Measurements from ENCODE around the gene ZNF22.

The ZNF22 gene

DNA sequence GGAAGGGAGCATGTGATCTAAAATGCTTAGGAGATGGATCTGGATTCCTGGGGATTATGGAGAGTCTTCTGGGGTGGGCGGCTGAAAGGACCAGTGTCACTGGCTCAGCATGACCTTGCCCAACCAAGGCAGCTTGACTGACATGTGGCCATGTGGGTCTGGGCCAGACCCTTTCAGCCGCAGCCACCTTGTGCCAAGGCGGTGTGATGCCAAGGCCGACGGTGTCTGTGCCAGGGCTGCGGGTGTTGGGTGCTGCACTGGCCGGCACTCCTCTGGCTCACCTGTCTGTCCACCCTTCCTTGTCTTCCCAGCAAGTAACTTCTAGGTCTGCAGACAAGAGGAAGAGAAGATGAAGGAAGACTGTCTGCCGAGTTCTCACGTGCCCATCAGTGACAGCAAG lies 30.9 kb upstream of the ZNF22 start:
- no peak overlapping the region for H3K4me3 ChIP-seq (ENCODE audit: low read depth, low read length)
- TF ChIP-seq CTCF (IDR thresholded peaks at IDR 0.05; ENCODE audit: borderline replicate concordance, insufficient read depth, low read depth, low read length): no peak

DNA sequence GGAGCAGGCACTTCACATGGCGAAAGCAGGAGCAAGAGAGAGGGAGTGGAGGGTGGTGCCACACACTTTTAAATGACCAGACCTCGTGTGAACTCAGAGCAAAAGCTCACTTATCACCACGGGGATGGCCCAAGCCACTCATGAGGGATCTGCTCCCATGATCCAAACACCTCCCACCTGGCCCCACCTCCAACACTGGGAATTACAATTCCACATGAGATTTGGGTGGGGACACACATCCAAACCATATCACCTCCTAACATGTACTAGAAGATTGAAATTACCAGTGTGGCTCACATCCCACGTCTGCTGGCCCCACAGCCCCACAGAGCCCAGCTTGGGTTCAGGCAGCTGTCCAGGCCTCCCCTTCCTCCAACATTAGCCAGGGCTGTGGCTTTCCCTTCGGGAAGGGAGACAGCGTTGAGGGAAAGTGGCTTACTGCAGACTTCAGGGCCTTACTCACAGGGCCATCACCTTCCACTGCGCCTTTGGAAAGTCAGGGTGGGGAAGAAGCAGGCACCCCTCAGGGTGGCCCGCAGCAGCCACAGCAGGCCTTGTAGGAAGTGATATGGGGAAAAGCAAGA lies 29.8 kb upstream of the ZNF22 start:
- H3K4me3 ChIP-seq (ENCODE audit: low read depth, low read length): no peak overlapping the region
- no peak for TF ChIP-seq CTCF (IDR thresholded peaks at IDR 0.05; ENCODE audit: borderline replicate concordance, insufficient read depth, low read depth, low read length)

DNA sequence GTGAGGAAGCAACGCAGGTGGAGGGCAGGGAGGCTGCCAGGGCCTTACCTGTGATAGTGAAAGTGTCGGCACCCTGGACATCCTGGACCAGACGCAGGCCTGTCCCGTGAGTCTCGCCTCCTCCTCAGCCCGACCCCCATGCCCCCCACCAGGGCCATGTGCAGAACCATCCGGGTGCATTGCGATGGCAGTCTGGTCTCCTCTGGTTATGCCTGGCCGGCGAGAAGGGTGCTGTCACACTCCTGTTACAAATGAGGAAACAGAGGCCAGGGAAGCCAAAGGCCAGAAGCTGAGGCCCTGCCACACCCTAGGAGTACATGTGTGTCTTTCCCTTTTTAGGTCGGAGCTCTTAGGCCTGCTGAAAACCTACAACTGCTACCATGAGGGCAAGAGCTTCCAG lies 29.3 kb upstream of the ZNF22 start:
- no peak for TF ChIP-seq CTCF (IDR thresholded peaks at IDR 0.05; ENCODE audit: borderline replicate concordance, insufficient read depth, low read depth, low read length)
- no peak overlapping the region for H3K4me3 ChIP-seq (ENCODE audit: low read depth, low read length)

DNA sequence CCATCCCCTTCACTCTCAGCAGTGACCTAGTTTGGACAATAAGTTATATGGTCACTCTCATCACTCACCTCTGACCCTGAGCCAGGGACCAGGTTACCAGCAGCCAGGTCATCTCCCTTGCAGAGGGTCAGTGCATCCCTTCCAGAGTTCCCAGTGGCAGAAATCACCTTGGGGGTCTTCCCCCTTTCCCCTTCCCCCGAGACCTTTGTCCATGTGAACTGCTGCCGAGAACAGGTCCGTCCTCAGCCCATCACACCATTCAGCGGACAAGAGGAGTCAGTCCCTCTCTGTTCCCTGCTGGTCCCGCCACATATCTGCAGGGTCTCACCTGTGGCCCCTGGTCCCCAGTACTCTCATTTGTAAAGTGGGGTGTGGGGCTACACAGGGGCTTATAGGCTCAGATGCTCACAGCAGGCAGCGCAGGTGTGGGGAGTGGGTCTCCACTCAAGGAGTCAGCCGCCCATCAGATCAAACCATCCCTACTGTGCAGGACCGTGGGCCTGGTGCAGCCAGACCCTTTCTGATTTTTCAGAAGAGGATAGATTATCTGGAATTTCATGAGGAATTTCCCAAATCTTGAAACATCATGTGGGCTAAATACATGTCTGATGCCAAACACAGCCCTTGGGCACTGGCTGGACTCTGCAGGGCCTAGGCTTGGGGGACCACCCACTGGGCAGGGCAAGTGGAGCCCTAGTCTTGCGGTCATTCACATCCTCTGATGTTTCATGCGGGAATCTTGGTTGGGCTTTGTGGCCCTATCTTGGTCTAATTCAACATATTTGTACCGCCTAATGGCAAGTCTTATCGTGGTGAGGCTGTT lies 28.6 kb upstream of the ZNF22 start:
- no peak for TF ChIP-seq CTCF (IDR thresholded peaks at IDR 0.05; ENCODE audit: borderline replicate concordance, insufficient read depth, low read depth, low read length)

GRCh38 chr10:44972874-44973306 lies 27.8 kb upstream of the ZNF22 start:
- H3K4me3 ChIP-seq (ENCODE audit: low read depth, low read length): no peak overlapping the region
- no peak for TF ChIP-seq CTCF (IDR thresholded peaks at IDR 0.05; ENCODE audit: borderline replicate concordance, insufficient read depth, low read depth, low read length)

More for the DNA sequence above, 28.6 kb upstream of the ZNF22 start:
- no peak overlapping the region for H3K4me3 ChIP-seq (ENCODE audit: low read depth, low read length)

- no peak overlapping the region for H3K4me3 ChIP-seq (ENCODE audit: low read depth, low read length)
- no peak for TF ChIP-seq CTCF (IDR thresholded peaks at IDR 0.05; ENCODE audit: borderline replicate concordance, insufficient read depth, low read depth, low read length)
Measured at GRCh38 chr10:44973323-44974081, 27.2 kb upstream of the ZNF22 start.

All from GM12875 (cell line).